H1 (cell line): ENCODE data around the gene G6PC3.

Experiments
- ATF2 ChIP-seq: IDR thresholded peaks from 2 replicates; pipeline ENCODE4 v1.6.1; 2012; ENCODE audit warnings: low read length, inconsistent platforms
- CTCF ChIP-seq, 3 experiments: IDR thresholded peaks; 1 replicate in 2 of 3; 2 replicates in 1 of 3; pipeline versions ENCODE4 v1.5.1 to v1.6.1; 2011; ENCODE audit warnings: low read length in 3 of 3, mild to moderate bottlenecking in 3 of 3, inconsistent platforms in 2 of 3, low read depth in 1 of 3, moderate library complexity in 1 of 3; ENCODE audit not compliant: insufficient read depth in 1 of 3; ENCODE audit errors: control extremely low read depth in 1 of 3
- PHF8 ChIP-seq: fragments of 200-600 bp; sonication (generic); conservative IDR thresholded peaks from 2 replicates; pipeline ENCODE4 v1.7.1; 2012; ENCODE audit warnings: low read depth, mild to moderate bottlenecking, inconsistent platforms, low read length, moderate library complexity
- POLR2A ChIP-seq, 2 experiments: IDR thresholded peaks; 1 replicate in 1 of 2; 2 replicates in 1 of 2; pipeline ENCODE4 v1.6.1; 2011; ENCODE audit warnings: low read depth in 2 of 2, low read length in 2 of 2, mild to moderate bottlenecking in 2 of 2; ENCODE audit errors: control extremely low read depth in 1 of 2

- no peak for TF ChIP-seq POLR2A (IDR thresholded peaks at IDR 0.05; ENCODE audit: control extremely low read depth in 1 of 2, low read depth in 2 of 2, low read length in 2 of 2)
- TF ChIP-seq CTCF (IDR thresholded peaks at IDR 0.05; ENCODE audit: control extremely low read depth in 1 of 3, insufficient read depth in 1 of 3, low read depth in 1 of 3, low read length in 3 of 3): no peak
- TF ChIP-seq PHF8: no peak
- TF ChIP-seq ATF2: no peak
Observed at GRCh38 chr17:44071772-44072171, 1.2 kb downstream of the G6PC3 start.
